ENCODE measurements around the gene IPO9. TPM values are rescaled to one million over a fixed set of nuclear protein-coding genes. Genes with fewer than 3 reads are reported as not detected.

Gene IPO9
- total RNA-seq, 1 donor from 2014 or later = 47.1 TPM

GRCh38 chr1:201906336-201906735, 77.4 kb downstream of the IPO9 start:
- TF ChIP-seq CTCF (IDR thresholded peaks at IDR 0.05) = no peak
- Mint-ChIP-seq H3K27ac (ENCODE audit: unreplicated experiment) (peak overlapping the region; percentile 94), H3K4me1 (ENCODE audit: low read depth) (peaks cover 59% of the 10 kb centered on the region), H3K4me3 (ENCODE audit: unreplicated experiment) (no peak overlapping the region), H3K27me3 (ENCODE audit: low read depth) (no peaks in the 10 kb centered on the region), H3K36me3 (ENCODE audit: low read depth) (peaks cover 6% of the 10 kb centered on the region), H3K9me3 (ENCODE audit: low read depth) (no peaks in the 10 kb centered on the region)
- no peak for DNase-seq (ENCODE audit: low spot score)

GRCh38 chr1:201907621-201908020, 78.7 kb downstream of the IPO9 start:
- DNase-seq (ENCODE audit: low spot score) = no peak
- Mint-ChIP-seq H3K36me3 (ENCODE audit: low read depth) (peaks cover 6% of the 10 kb centered on the region), H3K4me1 (ENCODE audit: low read depth) (peaks cover 58% of the 10 kb centered on the region), H3K9me3 (ENCODE audit: low read depth) (no peaks in the 10 kb centered on the region), H3K4me3 (ENCODE audit: unreplicated experiment) (no peak overlapping the region), H3K27me3 (ENCODE audit: low read depth) (no peaks in the 10 kb centered on the region), H3K27ac (ENCODE audit: unreplicated experiment) (peak overlapping the region; percentile 47)
- no peak for TF ChIP-seq CTCF (IDR thresholded peaks at IDR 0.05)

- Mint-ChIP-seq H3K27ac (ENCODE audit: unreplicated experiment) (peak overlapping the region; percentile 58), H3K9me3 (ENCODE audit: low read depth) (no peaks in the 10 kb centered on the region)
Measured at GRCh38 chr1:201911826-201912571, 83.0 kb downstream of the IPO9 start.

GRCh38 chr1:201912832-201913231, 83.9 kb downstream of the IPO9 start:
- H3K27ac Mint-ChIP-seq (ENCODE audit: unreplicated experiment) = peak overlapping the region; percentile 54
- H3K9me3 Mint-ChIP-seq (ENCODE audit: low read depth) = no peaks in the 10 kb centered on the region
- DNase-seq (ENCODE audit: low spot score) = no peak
- no peak overlapping the region for H3K4me3 Mint-ChIP-seq (ENCODE audit: unreplicated experiment)
- H3K36me3 Mint-ChIP-seq (ENCODE audit: low read depth) = peaks cover 14% of the 10 kb centered on the region
- H3K4me1 Mint-ChIP-seq (ENCODE audit: low read depth) = peaks cover 46% of the 10 kb centered on the region
- H3K27me3 Mint-ChIP-seq (ENCODE audit: low read depth) = no peaks in the 10 kb centered on the region
- TF ChIP-seq CTCF (IDR thresholded peaks at IDR 0.05) = no peak

More at GRCh38 chr1:201911826-201912571, 83.0 kb downstream of the IPO9 start:
- Mint-ChIP-seq H3K4me3 (ENCODE audit: unreplicated experiment) (no peak overlapping the region), H3K36me3 (ENCODE audit: low read depth) (peaks cover 14% of the 10 kb centered on the region), H3K27me3 (ENCODE audit: low read depth) (no peaks in the 10 kb centered on the region), H3K4me1 (ENCODE audit: low read depth) (peaks cover 45% of the 10 kb centered on the region)
- no peak for DNase-seq (ENCODE audit: low spot score)
- TF ChIP-seq CTCF (IDR thresholded peaks at IDR 0.05) = no peak

GRCh38 chr1:201914456-201915235, 85.7 kb downstream of the IPO9 start:
- Mint-ChIP-seq H3K4me3 (ENCODE audit: unreplicated experiment) (no peak overlapping the region), H3K27me3 (ENCODE audit: low read depth) (no peaks in the 10 kb centered on the region), H3K27ac (ENCODE audit: unreplicated experiment) (peak overlapping the region; percentile 65), H3K4me1 (ENCODE audit: low read depth) (peaks cover 64% of the 10 kb centered on the region), H3K36me3 (ENCODE audit: low read depth) (peaks cover 14% of the 10 kb centered on the region), H3K9me3 (ENCODE audit: low read depth) (no peaks in the 10 kb centered on the region)
- no peak for DNase-seq (ENCODE audit: low spot score)
- TF ChIP-seq CTCF (IDR thresholded peaks at IDR 0.05) = no peak
